PC-9 (cell line): ENCODE measurements around the gene ADGRL3. TPM values are rescaled to one million over a fixed set of nuclear protein-coding genes. Genes with fewer than 3 reads are reported as not detected.

ENCODE experiments used
- BruUV-seq: library from RNA; stranded (reverse); fragments of 400-500 nt; replicated peaks from 2 replicates; lab custom pipeline; 2021; lab: Mats Ljungman, UMichigan
- CTCF ChIA-PET: fragments of 300-600 bp; sonication (Branson Sonifier 250); formaldehyde crosslinking; loops from one replicate; lab custom pipeline; 2022; ENCODE audit warnings: antibody characterized with exemption; lab: Charles Lee
- POLR2A ChIA-PET: fragments of 300-600 bp; sonication (Branson Sonifier 250); formaldehyde crosslinking; loops from one replicate; lab custom pipeline; 2022; ENCODE audit warnings: antibody characterized with exemption; ENCODE audit not compliant: unreplicated experiment; lab: Charles Lee
- DNase-seq, 2 experiments: peaks; one replicate each; pipeline versions ENCODE4 v3.0.0 to v3.0.0-alpha.2; 2015 to 2022; ENCODE audit warnings: mixed read lengths in 1 of 2
- H2AFZ ChIP-seq: fragments of 200-600 bp; sonication (generic); 2 replicates; pipeline ENCODE4 v1.8.1; 2017; ENCODE audit warnings: antibody characterized with exemption
- H3F3A ChIP-seq: fragments of 200-600 bp; sonication (generic); 2 replicates; pipeline ENCODE4 v1.8.1; 2017; ENCODE audit warnings: antibody characterized with exemption, mild to moderate bottlenecking, low read depth; ENCODE audit not compliant: insufficient read depth
- H3K27ac ChIP-seq: fragments of 200-600 bp; sonication (generic); 2 replicates; pipeline ENCODE4 v1.6.1; 2016; ENCODE audit warnings: mixed run types
- H3K27me3 ChIP-seq: fragments of 200-600 bp; sonication (generic); 2 replicates; pipeline ENCODE4 v1.6.1; 2016; ENCODE audit warnings: low read depth, mixed run types; ENCODE audit not compliant: insufficient read depth
- H3K36me3 ChIP-seq: fragments of 200-600 bp; sonication (generic); 2 replicates; pipeline ENCODE4 v1.6.1; 2016; ENCODE audit warnings: low read depth, mixed run types
- H3K4me1 ChIP-seq: fragments of 200-600 bp; sonication (generic); replicated peaks from 2 replicates; pipeline ENCODE4 v1.6.1; 2016; ENCODE audit warnings: mixed run types; ENCODE audit not compliant: insufficient read depth
- H3K4me2 ChIP-seq: fragments of 200-600 bp; sonication (generic); 2 replicates; pipeline ENCODE4 v1.6.1; 2017; ENCODE audit warnings: mixed run types
- H3K4me3 ChIP-seq: fragments of 200-600 bp; sonication (generic); 2 replicates; pipeline ENCODE4 v1.6.1; 2016; ENCODE audit warnings: mixed run types
- H3K79me2 ChIP-seq: fragments of 200-600 bp; sonication (generic); 2 replicates; pipeline ENCODE4 v1.6.1; 2017; ENCODE audit warnings: low read depth, mixed run types
- H3K9me2 ChIP-seq: fragments of 200-600 bp; sonication (generic); 2 replicates; pipeline ENCODE4 v1.8.1; 2017; ENCODE audit warnings: mild to moderate bottlenecking; ENCODE audit not compliant: insufficient read depth
- H3K9me3 ChIP-seq: fragments of 200-600 bp; sonication (generic); 2 replicates; pipeline ENCODE4 v1.8.1; 2016; ENCODE audit warnings: low read depth; ENCODE audit not compliant: insufficient read depth
- H4K20me1 ChIP-seq: fragments of 200-600 bp; sonication (generic); 2 replicates; pipeline ENCODE4 v1.8.1; 2017; ENCODE audit not compliant: insufficient read depth
- EZH2 ChIP-seq: fragments of 200-600 bp; sonication (generic); IDR thresholded peaks from 2 replicates; pipeline ENCODE4 v1.8.0; 2017; ENCODE audit warnings: antibody characterized with exemption, low read depth
- intact Hi-C: fragments of 100-400 bp; cut with micrococcal nuclease; formaldehyde crosslinking; loops from one replicate; pipeline ENCODE4 v1.10.0; 2022; ENCODE audit not compliant: unreplicated experiment
- total RNA-seq: library from RNA; stranded (reverse); gene quantifications from 2 replicates; pipeline ENCODE4 v1.2.3, GENCODE V29; 2021
- TF ChIP-seq, protein P1 (sequence below): fragments of 200-600 bp; sonication (generic); conservative IDR thresholded peaks from 2 replicates; pipeline ENCODE4 v1.6.1; 2017; ENCODE audit warnings: mixed run types, antibody characterized with exemption, mild to moderate bottlenecking, moderate library complexity

The ADGRL3 gene
- total RNA-seq, 1 experiment from 2014 or later = 1.6 TPM

DNA sequence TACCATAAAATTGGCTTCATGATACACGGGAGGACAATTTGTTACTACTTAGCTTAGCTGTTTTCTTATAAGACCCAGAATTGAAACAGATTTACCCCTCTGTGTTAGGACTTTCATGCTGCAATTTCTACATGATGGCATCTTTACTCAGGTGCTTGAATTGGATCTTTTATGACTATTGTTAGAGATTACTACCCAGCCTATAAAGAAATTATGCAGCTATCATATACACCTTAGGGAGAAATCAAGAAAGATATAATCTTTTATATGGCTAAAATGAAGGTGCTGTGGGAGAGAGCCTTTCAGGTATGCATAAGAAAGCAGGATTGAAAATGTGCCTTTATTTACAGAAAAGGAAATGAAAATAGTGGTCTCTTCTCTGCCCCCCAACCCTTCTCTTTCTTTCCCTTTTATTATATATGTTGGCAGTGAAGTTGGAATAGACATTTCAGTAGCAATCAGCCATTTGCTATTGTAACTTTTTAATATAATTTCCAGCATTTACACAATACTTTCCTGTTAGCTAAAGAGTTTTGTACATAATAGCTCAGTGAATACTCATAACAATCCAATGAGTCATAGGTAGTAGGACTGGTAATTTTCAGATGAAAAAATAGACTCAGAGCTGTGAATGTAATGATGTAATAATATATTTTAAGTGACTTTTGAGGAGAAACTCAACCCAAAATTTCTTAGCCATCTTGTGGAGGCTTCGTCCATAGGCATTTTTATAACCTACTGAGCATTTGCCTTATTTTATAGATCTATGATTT is 311.8 kb downstream of the ADGRL3 start:
- no peaks in the 10 kb centered on the region for H4K20me1 ChIP-seq
- DNase-seq = peak in 1 of 2 experiments; percentile 65
- CTCF ChIA-PET = no interaction called here
- POLR2A ChIA-PET = interaction anchor here (0.6 to 0.8 kb wide), 2 partner anchors 44 to 274 kb away, joined by 7 to 12 read pairs; no protein-coding TSS in a partner anchor
- no peaks in the 10 kb centered on the region for H3K9me2 ChIP-seq
- H3K4me1 ChIP-seq = peaks cover 8% of the 10 kb centered on the region
- H3K36me3 ChIP-seq = no peaks in the 10 kb centered on the region
- no peaks in the 10 kb centered on the region for H3K9me3 ChIP-seq
- no peaks in the 10 kb centered on the region for H3K79me2 ChIP-seq
- H3K4me3 ChIP-seq = no peak overlapping the region
- no peak overlapping the region for H3K4me2 ChIP-seq
- no TSS peak for BruUV-seq
- H3K27ac ChIP-seq = no peak overlapping the region
- H3F3A ChIP-seq = no peaks in the 10 kb centered on the region
- TF ChIP-seq, protein P1, sequence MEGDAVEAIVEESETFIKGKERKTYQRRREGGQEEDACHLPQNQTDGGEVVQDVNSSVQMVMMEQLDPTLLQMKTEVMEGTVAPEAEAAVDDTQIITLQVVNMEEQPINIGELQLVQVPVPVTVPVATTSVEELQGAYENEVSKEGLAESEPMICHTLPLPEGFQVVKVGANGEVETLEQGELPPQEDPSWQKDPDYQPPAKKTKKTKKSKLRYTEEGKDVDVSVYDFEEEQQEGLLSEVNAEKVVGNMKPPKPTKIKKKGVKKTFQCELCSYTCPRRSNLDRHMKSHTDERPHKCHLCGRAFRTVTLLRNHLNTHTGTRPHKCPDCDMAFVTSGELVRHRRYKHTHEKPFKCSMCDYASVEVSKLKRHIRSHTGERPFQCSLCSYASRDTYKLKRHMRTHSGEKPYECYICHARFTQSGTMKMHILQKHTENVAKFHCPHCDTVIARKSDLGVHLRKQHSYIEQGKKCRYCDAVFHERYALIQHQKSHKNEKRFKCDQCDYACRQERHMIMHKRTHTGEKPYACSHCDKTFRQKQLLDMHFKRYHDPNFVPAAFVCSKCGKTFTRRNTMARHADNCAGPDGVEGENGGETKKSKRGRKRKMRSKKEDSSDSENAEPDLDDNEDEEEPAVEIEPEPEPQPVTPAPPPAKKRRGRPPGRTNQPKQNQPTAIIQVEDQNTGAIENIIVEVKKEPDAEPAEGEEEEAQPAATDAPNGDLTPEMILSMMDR = no peak
- TF ChIP-seq EZH2 = no peak
- no peaks in the 10 kb centered on the region for H3K27me3 ChIP-seq
- no peak overlapping the region for H2AFZ ChIP-seq
- intact Hi-C loops = loop anchor here (5.0 kb wide), 1 partner anchor 45 kb away; no protein-coding TSS in a partner anchor

DNA sequence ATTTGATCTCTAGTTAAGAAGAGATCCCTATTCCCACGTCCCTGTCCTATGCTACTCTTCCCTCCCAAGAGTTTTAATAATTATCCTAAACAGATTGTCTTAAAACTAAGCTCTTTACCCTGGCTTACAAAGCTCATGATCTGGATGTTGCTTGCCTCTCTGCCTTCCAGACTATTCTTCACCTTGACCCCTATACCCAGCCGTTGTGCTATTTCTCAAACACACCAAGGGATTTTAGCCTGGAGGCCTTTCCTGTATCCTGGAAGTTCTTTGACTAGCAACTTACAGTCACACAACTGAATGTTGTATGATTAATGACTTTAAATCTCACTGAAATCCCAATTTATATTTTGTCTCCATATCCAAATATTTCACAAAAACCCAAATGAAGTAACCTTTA is 314.9 kb downstream of the ADGRL3 start:
- DNase-seq = no peak
- BruUV-seq = no TSS peak
- Histone ChIP-seq H3K79me2 (no peaks in the 10 kb centered on the region), H3K9me2 (no peaks in the 10 kb centered on the region), H2AFZ (no peak overlapping the region), H4K20me1 (no peaks in the 10 kb centered on the region), H3K9me3 (no peaks in the 10 kb centered on the region), H3K4me2 (no peak overlapping the region), H3K27ac (no peak overlapping the region), H3K4me1 (peaks cover 8% of the 10 kb centered on the region), H3K4me3 (no peak overlapping the region), H3K36me3 (no peaks in the 10 kb centered on the region), H3F3A (no peaks in the 10 kb centered on the region), H3K27me3 (no peaks in the 10 kb centered on the region)
- intact Hi-C loops = loop anchor here (5.0 kb wide), 1 partner anchor 48 kb away; no protein-coding TSS in a partner anchor
- ChIA-PET CTCF (no interaction called here), POLR2A (no interaction called here)
- no peak for TF ChIP-seq EZH2
- TF ChIP-seq, protein P1 = no peak

DNA sequence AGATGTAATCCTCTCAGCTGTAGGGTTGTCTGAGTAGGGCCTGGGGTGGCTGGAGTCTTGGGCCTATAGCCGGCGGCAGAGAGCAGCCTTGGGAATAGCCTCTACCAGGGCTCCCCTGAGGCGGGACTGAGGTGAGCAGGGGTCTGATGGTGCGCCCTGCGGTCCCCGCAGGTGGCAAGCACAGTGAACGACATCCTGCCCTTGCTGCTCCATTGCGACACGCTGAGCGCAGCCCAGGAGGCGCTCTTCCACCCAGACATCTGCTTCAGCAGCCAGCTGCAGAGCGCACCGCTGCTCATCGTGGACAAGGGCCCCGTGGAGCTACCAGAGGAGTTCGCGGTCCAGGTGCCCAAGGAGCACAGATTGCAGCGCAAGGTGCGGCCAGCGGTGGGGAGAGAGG is 317.0 kb downstream of the ADGRL3 start:
- Histone ChIP-seq H2AFZ (no peak overlapping the region), H3K4me2 (no peak overlapping the region), H4K20me1 (no peaks in the 10 kb centered on the region), H3K27ac (no peak overlapping the region), H3K79me2 (no peaks in the 10 kb centered on the region), H3K27me3 (no peaks in the 10 kb centered on the region), H3K36me3 (no peaks in the 10 kb centered on the region), H3K4me1 (peaks cover 2% of the 10 kb centered on the region; the same call in 1 of the 2 replicates), H3K9me2 (no peaks in the 10 kb centered on the region), H3K9me3 (no peaks in the 10 kb centered on the region), H3F3A (no peaks in the 10 kb centered on the region), H3K4me3 (no peak overlapping the region)
- TF ChIP-seq, protein P1 = no peak
- no peak for TF ChIP-seq EZH2
- intact Hi-C loops = no loop called here
- DNase-seq = no peak
- CTCF ChIA-PET = no interaction called here
- BruUV-seq = no TSS peak
- POLR2A ChIA-PET = no interaction called here
